Activated naive CD8-positive, alpha-beta T cell treated with anti-CD3 and anti-CD28 coated beads for 36 hours (primary cell): ENCODE results near the gene APRT. TPM values are rescaled to one million over a fixed set of nuclear protein-coding genes. Genes with fewer than 3 reads are reported as not detected.

ENCODE experiments used
- DNase-seq: peaks from one replicate; pipeline ENCODE4 v3.0.0; 2021
- H3K27ac Mint-ChIP-seq: one replicate; pipeline ENCODE4 v1.8.0; 2022; ENCODE audit warnings: mild to moderate bottlenecking, moderate library complexity, mixed read lengths
- H3K27me3 Mint-ChIP-seq: one replicate; pipeline ENCODE4 v1.8.0; 2022; ENCODE audit warnings: mild to moderate bottlenecking, mixed read lengths
- H3K36me3 Mint-ChIP-seq: one replicate; pipeline ENCODE4 v1.8.0; 2021; ENCODE audit warnings: mild to moderate bottlenecking, mixed read lengths
- H3K4me1 Mint-ChIP-seq: one replicate; pipeline ENCODE4 v1.8.0; 2021; ENCODE audit warnings: mixed read lengths
- H3K4me3 Mint-ChIP-seq: one replicate; pipeline ENCODE4 v1.8.0; 2022; ENCODE audit warnings: mild to moderate bottlenecking, moderate library complexity, mixed read lengths
- H3K9me3 Mint-ChIP-seq: one replicate; pipeline ENCODE4 v1.8.0; 2022; ENCODE audit warnings: mixed read lengths
- total RNA-seq, 2 experiments: library from RNA; stranded (reverse); gene quantifications; one replicate each; pipeline ENCODE4 v1.2.3, GENCODE V29; 2021

APRT gene, protein sequence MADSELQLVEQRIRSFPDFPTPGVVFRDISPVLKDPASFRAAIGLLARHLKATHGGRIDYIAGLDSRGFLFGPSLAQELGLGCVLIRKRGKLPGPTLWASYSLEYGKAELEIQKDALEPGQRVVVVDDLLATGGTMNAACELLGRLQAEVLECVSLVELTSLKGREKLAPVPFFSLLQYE
- 100 to 1,000 TPM; 241 to 272 TPM for total RNA-seq

DNA sequence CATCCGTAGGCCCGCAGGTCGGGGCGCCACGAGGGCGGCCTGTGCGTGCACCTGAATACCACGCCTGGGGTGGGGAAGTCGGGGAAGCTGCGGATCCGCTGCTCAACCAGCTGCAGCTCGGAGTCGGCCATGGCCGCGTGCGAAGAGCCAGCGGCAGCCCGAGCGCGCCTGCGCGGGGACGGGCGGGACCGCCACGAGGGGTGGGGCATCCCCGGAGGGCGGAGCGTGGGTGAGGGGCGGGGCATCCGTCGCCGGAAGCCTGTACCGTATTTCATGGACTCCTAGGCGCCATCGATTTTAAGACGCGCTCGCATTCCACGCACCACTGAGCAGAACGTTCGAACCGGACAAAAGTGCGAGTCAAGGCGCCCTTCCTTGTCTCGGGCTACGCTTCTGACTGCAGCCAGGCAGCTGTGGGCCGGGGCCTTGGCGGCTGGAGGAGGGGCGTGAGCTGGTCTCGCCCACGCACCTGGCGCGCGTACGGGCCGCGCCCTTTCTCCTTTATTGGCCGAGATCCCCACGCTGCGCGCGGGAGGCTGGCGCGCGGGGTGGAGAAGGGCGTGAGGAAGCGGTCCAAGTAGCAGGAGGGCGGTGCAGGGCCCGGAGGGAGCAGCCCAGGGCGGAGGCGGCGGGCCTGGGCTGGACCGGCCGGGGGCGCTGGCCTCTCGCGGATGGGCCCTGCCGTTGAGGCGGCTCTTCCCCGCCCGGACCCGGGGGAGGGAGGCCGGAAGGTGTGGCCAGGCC is at the start of gene APRT:
APRT (minus strand) TSS at position 160 of the 744 bp plus-strand sequence; CDS start at position 131, 29 bp downstream.
- H3K36me3 Mint-ChIP-seq = peaks cover 33% of the 10 kb centered on the region
- H3K27ac Mint-ChIP-seq = peak within 1 kb of the TSS; percentile 97
- H3K4me3 Mint-ChIP-seq = peak within 1 kb of the TSS; percentile 94
- H3K4me1 Mint-ChIP-seq = peaks cover 29% of the 10 kb centered on the region
- no peaks in the 10 kb centered on the region for H3K9me3 Mint-ChIP-seq
- H3K27me3 Mint-ChIP-seq = no peaks in the 10 kb centered on the region
- DNase-seq = peak; percentile 98

DNA sequence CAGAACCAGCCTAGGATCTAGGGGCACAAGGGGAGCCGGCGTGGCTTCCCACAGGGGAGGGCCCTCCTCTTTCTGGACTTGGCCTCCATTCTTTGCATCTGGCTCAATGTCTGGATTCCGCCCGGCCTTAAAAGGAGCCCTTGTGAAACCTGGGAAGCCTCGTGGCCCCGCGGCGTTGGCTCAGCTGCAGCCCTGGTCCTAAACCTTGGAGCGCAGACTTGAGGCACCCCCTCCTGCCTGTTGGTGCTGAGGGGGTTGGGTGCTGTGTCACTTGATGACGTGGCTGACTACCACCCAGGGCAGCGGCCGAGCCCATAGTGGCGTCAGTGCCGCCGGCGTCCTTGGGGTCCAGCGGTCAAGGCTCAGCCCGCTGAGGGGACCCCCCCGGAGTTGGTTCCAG is 49.6 kb upstream of the APRT start:
- Mint-ChIP-seq H3K27ac (no peak overlapping the region), H3K36me3 (peaks cover 4% of the 10 kb centered on the region), H3K4me3 (no peak overlapping the region), H3K4me1 (peaks cover 12% of the 10 kb centered on the region), H3K9me3 (no peaks in the 10 kb centered on the region), H3K27me3 (no peaks in the 10 kb centered on the region)
- no peak for DNase-seq

DNA sequence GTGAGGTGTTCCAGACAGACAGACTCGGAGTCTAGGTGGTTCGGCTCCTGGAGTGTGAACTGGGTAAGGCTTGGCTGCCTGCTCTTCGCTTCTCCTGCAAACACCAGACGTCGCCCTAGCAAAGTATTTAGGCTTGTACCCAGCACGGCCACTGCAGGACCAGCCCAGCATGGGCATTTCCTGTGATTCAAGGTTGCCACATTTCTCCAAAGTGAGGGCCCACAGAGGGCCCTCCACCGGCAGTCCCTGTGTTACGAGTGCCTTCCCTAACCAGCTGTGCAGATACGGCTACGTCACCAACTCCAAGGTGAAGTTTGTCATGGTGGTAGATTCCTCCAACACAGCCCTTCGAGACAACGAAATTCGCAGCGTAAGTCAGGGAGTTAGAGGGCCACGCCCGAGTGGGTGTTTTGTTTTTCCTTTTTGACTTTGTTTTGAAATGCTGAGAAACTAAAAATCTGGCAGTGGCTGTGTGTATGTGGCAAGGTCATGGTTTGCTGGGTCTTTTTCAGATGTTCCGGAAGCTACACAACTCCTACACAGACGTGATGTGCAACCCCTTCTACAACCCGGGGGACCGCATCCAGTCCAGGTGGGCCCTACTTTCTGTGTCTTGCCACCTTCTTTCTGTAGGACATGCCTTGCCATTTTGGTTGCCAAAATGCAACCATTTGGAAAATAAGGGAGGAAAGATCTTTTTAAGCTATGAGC is 47.8 kb upstream of the APRT start:
- no peaks in the 10 kb centered on the region for H3K27me3 Mint-ChIP-seq
- H3K4me3 Mint-ChIP-seq = no peak overlapping the region
- peaks cover 22% of the 10 kb centered on the region for H3K4me1 Mint-ChIP-seq
- no peak for DNase-seq
- peaks cover 4% of the 10 kb centered on the region for H3K36me3 Mint-ChIP-seq
- H3K9me3 Mint-ChIP-seq = no peaks in the 10 kb centered on the region
- H3K27ac Mint-ChIP-seq = no peak overlapping the region

DNA sequence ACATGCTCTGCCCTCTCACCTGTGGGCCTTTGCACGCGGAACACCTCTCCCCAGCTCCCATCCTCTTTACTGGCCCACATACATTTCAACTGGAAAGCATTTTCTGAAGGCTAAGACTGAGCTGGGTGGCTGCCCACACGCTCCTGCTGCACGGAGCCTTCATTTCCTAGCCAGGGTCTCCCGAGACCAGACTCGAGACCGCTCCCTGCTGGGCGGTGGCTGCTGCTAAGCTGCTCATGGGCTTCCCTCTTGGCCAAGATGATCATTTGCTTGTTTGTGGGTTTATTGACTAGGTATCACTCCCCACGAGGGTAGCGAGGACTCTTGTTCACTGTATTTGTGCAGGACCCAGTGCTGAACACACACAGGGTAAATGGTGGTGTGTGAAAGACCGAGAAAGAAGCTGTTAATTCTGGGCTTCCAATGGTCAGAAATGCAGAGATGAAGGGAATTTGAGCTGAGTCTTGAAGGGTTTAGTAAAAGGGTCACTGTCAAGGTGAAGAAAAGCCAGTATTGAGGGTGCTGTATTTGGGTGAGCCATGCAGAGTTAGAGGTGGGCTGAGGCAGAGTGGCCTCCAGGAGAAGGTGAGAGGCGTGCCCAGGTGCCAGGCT is 46.1 kb upstream of the APRT start:
- Mint-ChIP-seq H3K27ac (peak overlapping the region; percentile 94), H3K9me3 (no peaks in the 10 kb centered on the region), H3K4me3 (peak overlapping the region; percentile 99), H3K27me3 (no peaks in the 10 kb centered on the region), H3K4me1 (peaks cover 22% of the 10 kb centered on the region), H3K36me3 (peaks cover 4% of the 10 kb centered on the region)
- DNase-seq = peak; percentile 81

DNA sequence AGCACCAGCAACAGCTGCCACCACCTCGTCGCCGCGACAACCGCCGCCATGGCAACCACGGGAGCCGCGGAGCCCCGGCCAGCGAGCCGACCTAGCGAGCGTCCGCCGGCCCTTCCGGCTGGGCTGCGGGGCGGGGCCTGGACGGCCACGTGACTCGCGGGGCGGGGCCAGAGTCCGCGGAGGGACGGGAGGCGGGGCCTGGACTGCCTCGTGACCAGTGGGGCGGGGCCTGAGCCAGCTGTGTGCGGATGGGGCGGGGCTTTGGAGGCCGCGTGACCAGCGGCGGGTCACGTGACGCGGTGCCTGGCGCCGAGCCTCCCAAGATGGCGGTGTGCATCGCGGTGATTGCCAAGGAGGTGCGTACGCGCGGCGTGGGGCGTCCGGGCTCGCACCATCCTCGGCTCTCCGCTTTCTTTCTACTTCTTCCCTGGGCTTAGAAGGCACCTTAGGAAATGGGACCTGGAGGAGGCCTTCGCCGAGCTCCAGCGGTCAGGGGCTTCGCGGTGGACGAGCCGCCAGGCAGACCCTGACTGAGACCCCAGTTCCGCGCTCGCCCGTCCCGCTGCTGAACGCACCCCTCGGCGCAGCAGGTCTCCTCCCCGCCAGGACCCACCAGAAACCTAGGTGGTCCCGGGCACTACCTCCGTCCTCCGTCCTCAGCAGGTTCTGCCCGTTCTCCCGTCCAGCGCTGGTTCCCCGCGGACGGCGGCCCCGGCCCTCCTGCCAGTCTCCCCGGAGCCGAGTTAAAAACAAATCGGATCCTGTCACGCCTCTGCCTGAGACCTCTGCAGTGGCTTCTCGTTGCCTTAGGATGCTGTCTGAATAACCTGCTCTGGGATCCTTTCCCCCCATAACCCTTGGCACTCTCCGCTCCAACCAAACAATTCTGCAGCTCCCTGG is 45.4 kb upstream of the APRT start, which contains the start of the genes GALNS and TRAPPC2L:
GALNS (minus strand) TSS at position 120 of the 900 bp plus-strand sequence; CDS start at position 50, 70 bp downstream.
TRAPPC2L (plus strand) TSS at position 300 of the 900 bp plus-strand sequence; CDS start at position 324, 24 bp downstream.
- H3K9me3 Mint-ChIP-seq = no peaks in the 10 kb centered on the region
- H3K27me3 Mint-ChIP-seq = no peaks in the 10 kb centered on the region
- H3K4me1 Mint-ChIP-seq = peaks cover 22% of the 10 kb centered on the region
- H3K36me3 Mint-ChIP-seq = peaks cover 4% of the 10 kb centered on the region
- peak within 1 kb of the TSS; percentile 94 for H3K27ac Mint-ChIP-seq
- peak; percentile 99 for DNase-seq
- peak within 1 kb of the TSS; percentile 99 for H3K4me3 Mint-ChIP-seq

DNA sequence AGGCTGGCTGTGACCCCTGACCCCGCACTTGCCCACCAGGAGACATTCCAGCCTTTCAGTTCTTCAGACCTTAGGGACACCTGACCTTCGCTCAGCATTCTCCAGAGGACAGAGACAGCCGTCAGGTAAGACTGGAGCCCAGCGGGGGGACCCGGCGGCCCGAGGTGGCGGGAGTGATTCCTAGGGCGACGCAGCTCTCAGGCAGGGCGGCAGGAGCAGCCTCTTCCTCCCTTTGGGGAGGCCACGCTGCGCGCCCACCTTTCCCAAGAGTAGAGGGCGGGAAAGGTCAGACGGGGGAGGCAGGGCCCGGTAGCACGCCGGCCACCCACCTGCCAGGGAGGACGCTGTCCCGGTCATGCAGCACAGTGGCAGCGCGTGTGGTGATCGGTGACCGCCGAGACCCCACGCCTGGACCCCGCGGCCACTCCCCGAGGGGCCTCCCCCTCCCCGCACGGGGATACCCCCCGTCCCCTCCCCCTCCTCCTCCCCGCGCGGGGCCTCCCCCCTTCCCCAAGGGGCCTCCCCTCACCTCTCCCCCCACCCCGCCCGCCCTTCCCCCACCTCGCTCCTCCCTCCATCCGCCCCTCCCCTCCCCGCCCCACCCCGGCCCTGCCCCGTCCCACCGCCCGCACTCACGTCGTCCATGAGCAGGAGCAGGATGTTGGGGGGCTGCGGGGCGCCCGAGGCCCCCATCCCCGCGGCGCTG is 44.5 kb upstream of the APRT start:
- peaks cover 4% of the 10 kb centered on the region for H3K36me3 Mint-ChIP-seq
- H3K27ac Mint-ChIP-seq = peak overlapping the region; percentile 79
- H3K4me3 Mint-ChIP-seq = peak overlapping the region; percentile 99
- DNase-seq = peak; percentile 18
- H3K9me3 Mint-ChIP-seq = no peaks in the 10 kb centered on the region
- peaks cover 22% of the 10 kb centered on the region for H3K4me1 Mint-ChIP-seq
- no peaks in the 10 kb centered on the region for H3K27me3 Mint-ChIP-seq

DNA sequence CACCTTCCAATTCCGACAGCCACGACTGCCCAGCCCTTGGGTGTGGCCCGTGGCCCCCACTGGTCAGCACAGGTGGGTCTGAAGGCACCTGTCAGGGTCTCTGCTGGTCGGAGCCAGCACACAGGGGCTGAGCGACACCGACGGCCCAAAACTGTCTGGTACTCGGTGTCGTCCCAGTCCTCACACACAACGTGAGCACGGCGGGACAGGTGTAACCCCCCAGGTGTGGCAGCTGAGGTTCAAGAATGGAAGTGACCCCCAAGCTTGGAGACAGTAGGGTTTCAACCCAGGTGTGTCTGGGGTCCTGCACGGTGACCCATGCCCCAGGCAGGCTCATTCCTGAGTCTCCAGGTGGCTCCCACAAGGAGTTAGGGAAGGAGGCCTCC is 44.0 kb upstream of the APRT start:
- Mint-ChIP-seq H3K27ac (peak overlapping the region; percentile 79), H3K36me3 (peaks cover 4% of the 10 kb centered on the region), H3K9me3 (no peaks in the 10 kb centered on the region), H3K4me3 (peak overlapping the region; percentile 77), H3K4me1 (peaks cover 22% of the 10 kb centered on the region), H3K27me3 (no peaks in the 10 kb centered on the region)
- no peak for DNase-seq

DNA sequence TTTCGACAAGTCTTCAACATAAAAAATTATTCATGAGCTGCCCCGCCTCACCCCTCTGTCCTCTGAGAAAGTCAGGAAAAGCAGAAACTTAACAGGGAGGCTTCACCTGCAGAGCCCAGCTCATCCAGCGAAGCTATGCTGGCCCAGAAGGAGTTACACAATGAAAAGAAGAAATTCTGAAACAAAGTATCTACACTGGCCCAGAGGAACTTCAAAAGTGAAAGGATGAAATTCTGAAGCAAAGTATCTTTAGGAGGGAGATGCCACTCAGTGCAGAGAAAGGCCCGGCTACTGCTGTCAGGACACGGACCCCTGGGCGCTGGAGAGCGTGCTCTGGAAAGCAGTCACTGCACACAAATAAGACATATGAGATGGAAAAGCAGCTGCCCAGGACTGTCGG is 43.4 kb upstream of the APRT start:
- Mint-ChIP-seq H3K9me3 (no peaks in the 10 kb centered on the region), H3K4me3 (peak overlapping the region; percentile 74), H3K27ac (peak overlapping the region; percentile 77), H3K4me1 (peaks cover 22% of the 10 kb centered on the region), H3K27me3 (no peaks in the 10 kb centered on the region), H3K36me3 (peaks cover 4% of the 10 kb centered on the region)
- DNase-seq = no peak

DNA sequence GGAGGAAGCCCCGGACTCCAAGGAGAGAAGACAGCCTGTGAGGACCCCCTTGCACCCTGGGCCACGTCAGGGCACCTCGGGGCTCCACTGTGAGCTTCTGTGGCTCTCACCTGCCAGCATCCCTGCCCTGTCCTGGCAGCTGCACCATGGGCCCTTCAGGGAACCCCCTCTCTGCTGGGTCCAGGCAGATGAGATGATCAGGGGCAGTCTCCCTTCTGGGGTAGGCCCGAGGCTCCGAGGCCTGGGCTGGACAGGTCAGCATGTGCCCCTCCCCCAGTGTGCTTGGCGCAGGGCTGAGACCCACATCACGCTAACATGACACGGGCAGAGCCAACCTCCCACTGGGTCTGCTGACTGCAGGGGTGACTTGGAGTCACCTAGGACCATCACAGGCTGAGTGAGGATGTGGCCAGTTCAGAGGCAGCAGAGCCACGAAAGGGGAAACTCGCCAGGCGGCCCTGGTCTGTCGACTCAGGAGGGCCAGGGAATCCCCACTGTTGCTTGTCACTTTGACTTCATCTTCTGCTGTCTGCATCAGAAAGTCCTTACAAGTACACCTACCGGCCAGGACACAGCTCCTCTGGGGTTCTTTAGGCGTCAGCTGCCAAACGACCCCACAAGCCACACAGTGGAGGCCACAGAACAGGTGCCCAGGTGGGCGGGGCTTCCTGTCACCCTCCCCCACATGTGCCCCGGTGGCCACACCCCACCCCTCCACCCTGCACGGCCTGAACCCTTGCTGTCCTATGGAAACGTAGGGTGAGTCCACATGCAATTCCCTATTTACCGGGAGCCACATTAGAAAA is 42.8 kb upstream of the APRT start:
- Mint-ChIP-seq H3K27me3 (no peaks in the 10 kb centered on the region), H3K9me3 (no peaks in the 10 kb centered on the region), H3K27ac (no peak overlapping the region), H3K4me3 (no peak overlapping the region), H3K36me3 (peaks cover 4% of the 10 kb centered on the region), H3K4me1 (peaks cover 22% of the 10 kb centered on the region)
- peak; percentile 36 for DNase-seq

DNA sequence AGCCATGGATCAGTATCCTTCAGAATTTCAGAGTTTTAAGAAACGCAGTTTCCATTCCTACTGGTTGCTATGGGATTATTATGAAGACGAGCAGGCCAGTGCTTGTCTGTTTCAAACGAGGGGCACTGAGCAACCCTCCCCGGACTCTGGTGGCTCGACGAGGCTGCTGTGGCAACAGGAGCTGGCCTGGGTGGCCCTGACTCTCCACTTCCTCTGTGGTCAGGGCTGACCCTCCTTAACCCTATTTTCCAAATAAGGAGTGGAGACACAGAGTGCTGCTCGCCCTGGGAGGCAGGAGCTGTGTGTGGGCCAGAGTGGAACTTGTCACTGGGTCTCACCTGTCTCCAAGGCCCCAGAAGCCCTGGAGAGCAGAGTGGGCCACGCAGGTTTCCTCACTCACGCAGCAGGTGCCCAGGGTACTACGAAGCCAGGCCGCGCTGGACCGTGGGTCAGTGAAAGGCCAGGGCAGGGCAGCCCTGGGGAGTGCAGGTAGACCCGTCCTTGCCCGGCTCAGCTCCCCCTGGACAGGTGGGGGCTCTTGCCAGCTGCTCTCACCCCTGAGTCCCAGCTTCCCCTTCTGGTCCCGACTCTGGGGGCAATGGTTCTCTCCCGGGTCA is 41.7 kb upstream of the APRT start:
- no peak overlapping the region for H3K27ac Mint-ChIP-seq
- H3K4me3 Mint-ChIP-seq = no peak overlapping the region
- no peaks in the 10 kb centered on the region for H3K9me3 Mint-ChIP-seq
- H3K4me1 Mint-ChIP-seq = peaks cover 19% of the 10 kb centered on the region
- peaks cover 4% of the 10 kb centered on the region for H3K36me3 Mint-ChIP-seq
- DNase-seq = no peak
- H3K27me3 Mint-ChIP-seq = no peaks in the 10 kb centered on the region

DNA sequence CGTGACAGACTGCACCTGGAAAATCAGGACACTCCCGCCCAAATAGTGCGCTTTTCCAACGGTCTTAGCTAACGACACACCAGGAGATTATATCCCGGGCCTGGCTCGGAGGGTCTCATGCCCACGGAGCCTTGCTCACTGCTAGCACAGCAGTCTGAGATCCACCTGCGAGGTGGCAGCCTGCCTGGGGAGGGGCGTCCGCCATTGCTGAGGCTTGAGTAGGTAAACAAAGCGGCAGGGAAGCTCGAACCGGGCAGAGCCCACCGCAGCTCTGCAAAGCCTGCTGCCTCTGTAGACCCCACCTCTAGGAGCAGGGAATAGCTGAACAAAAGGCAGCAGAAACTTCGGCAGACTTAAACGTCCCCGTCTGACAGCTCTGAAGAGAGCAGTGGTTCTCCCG is 39.9 kb upstream of the APRT start:
- Mint-ChIP-seq H3K4me1 (peaks cover 10% of the 10 kb centered on the region), H3K27ac (no peak overlapping the region), H3K27me3 (no peaks in the 10 kb centered on the region), H3K9me3 (no peaks in the 10 kb centered on the region), H3K36me3 (no peaks in the 10 kb centered on the region), H3K4me3 (no peak overlapping the region)
- DNase-seq = no peak

DNA sequence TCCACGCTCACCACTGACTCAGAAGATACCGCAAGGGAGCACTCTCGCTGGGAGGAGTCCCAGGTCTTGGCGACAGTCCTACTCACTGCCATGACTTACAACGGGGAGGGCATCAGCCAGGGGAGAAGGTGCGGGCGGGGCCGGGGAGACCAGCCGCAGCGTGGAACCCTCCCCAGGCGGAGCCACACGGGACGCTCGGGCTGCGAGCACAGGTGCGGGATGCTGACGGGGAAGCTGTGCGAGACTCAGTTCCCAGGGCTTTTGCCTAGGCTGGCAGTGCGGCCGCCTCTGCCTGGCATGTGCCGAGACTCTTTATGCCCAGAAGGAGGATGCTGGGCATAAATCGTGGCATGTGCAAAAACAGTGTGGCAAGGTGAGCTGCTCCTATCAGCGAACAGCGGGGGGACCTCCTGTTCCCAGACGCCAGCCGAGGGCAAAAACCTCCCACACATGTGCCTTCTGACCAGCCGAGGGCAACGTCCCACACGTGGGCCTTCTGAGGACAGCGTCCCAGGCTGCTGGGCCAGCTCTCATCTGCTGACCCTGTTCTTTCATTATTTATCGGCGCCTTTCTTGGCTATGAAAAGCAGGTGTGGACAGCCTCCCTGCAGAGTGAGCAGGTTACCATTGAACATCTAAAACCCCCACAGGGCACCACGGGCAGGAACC is 38.9 kb upstream of the APRT start:
- H3K4me1 Mint-ChIP-seq = peaks cover 9% of the 10 kb centered on the region
- H3K4me3 Mint-ChIP-seq = no peak overlapping the region
- no peaks in the 10 kb centered on the region for H3K27me3 Mint-ChIP-seq
- H3K27ac Mint-ChIP-seq = no peak overlapping the region
- no peaks in the 10 kb centered on the region for H3K9me3 Mint-ChIP-seq
- DNase-seq = no peak
- H3K36me3 Mint-ChIP-seq = no peaks in the 10 kb centered on the region
